Measurements from ENCODE around the gene INPP5A. TPM values are rescaled to one million over a fixed set of nuclear protein-coding genes. Genes with fewer than 3 reads are reported as not detected.
"Not testable (repeated sequence)": the region's sequence is repeated elsewhere in the genome, so short reads cannot be mapped to it uniquely, and the experiment has no call there.

Gene INPP5A, protein sequence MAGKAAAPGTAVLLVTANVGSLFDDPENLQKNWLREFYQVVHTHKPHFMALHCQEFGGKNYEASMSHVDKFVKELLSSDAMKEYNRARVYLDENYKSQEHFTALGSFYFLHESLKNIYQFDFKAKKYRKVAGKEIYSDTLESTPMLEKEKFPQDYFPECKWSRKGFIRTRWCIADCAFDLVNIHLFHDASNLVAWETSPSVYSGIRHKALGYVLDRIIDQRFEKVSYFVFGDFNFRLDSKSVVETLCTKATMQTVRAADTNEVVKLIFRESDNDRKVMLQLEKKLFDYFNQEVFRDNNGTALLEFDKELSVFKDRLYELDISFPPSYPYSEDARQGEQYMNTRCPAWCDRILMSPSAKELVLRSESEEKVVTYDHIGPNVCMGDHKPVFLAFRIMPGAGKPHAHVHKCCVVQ
- 18.1 and 24.4 TPM in 2 replicates for total RNA-seq

DNA sequence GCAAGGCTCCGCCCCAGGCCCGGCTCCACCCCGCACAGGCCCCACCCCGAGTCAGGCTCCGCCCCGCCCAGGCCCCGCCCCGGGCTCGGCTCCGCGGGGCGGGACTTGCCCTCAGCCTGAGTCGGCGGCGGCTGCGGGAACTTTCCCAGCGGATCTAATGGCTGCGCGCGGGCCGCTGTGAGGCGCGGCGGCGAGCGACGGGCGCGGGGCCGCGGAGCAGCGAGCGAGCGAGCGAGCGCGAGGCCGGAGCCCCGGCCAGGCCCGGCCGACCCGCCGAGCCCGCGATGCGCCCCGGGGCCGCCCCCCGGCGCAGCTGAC is at the start of gene INPP5A:
Gene INPP5A (plus strand): TSS at position 104 of the 318 bp plus-strand sequence. CDS start 310 bp downstream, outside the sequence.
- DNase-seq (ENCODE audit: low read depth in 2 of 2) = no peak

DNA sequence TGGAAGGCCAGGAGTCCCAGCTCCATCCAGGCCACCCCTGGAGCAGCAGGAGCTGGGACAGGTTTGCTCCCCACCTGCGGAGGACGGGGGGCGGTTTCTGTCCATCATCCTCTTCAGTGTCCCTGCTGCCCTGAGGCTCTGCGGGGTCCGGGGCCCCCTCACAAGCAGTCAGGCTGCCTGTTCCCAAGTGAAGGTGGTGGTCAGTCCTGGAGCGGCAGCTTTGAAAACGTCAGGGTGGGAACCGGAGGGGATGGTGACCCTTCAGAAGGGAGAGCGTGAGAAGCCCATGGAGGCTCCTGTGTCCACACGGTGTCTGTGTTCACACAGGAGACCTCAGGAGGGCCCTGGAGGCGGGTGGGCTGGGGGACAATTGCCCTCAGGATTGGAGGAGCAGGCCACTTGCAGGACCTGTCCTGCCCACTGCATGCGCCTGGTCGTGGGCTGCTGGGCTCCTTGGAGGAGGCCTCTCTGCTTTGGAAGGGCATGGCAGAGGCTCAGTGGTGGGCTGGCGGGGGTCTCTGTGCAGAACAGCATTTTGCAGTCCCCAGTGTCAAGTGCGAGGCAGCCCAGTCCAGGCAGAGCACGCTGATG is 49.3 kb upstream of the INPP5A start:
- no peak for DNase-seq (ENCODE audit: low read depth in 2 of 2)

DNA sequence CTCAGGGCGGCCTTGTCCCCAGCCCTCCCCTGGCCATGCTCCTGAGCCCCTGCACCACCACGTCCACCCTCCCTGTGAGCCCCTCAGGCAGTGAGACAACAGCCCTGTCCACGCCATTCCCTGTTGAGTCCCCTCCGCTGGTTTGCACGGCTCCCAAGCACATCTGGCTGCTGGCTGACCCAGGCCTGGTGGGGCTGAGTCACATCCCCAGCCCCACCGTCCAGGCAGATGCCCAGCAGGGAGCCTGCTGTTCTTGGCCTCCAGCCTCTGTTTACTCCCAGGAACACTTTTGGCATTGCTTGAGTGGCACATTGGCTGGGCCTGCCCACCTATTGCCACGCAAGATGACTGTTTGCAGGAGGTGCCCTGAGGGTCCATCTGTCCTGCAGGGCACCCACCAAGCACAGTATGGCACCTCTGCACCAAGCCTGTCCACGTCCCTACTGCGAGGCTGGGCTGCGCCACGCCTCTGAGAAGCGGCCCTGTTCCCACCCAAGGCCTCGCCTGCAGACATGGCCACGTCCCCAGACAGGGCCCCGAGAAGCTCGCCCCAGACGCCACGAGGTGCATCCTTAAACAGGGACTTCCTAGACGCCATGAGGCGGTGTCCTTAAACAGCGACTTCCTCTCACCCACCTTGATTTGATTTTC is 48.4 kb upstream of the INPP5A start:
- DNase-seq (ENCODE audit: low read depth in 2 of 2) = no peak

DNA sequence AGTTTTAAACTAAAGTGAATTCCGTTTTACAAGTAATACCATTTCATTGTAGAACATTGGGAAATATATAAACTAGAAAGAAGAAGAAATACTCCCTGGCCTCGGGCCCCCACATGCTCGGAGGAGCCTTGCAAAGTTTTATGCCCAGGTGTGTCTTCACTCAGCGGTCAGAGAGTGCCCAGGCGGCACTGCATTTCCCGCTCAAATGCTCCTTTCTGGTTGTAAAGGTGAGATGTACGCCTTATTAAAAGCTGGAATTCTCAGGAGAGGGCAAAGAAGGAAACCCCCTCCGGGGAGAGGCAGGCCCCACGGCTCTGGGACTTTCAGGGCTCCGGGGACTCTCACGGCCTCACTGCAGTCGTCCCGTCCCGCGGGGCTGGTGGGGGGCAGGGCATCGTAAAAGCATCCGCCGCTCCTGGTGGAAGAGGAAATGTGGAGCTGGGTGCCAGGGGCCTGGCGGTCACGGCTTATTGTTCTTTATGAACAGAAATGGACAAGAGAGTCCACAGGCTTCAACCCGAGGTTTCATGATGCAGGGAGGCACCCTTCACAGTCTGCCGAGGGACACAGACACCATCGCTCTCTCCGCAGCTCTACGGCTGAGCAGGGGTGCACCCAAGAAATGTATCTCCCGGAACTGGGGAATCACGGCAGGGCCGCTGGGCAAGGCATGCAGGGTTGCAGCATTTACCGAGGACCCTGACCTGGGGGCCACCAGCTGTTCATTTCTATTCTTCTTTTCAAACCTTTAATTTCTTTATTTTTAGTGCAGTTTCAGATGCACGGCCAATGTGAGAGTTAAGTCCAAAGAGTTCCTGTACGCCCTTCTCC is 47.7 kb upstream of the INPP5A start:
- DNase-seq (ENCODE audit: low read depth in 2 of 2) = no peak

DNA sequence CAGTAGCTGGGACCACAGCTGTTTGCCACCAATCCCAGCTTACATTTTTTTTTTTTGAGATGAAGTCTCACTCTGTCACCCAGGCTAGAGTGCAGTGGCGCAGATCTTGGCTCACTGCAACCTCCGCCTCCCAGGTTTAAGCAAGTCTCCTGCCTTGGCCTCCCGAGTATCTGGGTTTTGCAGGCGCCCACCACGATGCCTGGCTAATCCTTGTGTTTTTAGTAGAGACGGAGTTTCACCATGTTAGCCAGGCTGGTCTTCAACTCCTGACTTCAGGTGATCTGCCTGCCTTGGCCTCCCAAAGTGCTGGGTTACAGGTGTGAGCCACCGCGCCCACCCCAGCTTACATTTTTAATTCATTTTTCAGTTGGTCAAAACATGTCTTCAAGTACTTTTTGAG is 46.1 kb upstream of the INPP5A start:
- not testable (repeated sequence) for DNase-seq (ENCODE audit: low read depth in 2 of 2)

DNA sequence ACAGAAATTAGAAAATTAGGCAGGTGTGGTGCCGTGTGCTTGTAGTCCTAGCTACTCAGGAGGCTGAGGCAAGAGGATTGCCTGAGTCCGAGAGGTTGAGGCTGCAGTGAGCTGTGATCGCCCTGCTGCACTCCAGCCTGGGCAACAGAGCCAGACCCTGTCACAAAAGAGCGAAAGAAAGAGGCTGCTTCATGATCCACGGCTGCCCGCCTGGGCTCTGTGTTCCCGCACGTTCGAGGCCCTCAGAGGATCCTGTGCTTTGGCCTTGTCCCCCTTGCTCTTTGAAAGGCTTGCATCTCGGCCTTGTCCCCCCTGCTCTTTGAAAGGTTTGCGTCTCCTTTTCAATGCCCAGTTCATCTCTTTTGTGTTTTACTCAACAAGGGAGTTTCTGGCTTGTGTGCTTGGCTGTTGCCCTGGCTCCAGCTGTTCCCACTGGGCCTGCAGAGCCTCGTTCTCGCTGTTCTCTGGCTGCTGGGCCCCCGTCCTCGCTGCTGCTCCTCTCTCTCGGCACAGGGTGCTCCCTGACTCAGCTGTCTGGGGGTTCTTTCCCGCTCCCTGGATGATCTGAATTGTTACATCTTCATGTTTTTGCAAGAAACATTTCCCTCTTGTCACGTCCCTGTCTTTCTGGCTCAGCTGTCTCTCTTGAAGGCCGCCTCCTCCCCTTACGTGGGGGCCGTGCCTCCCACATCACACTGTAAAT is 45.1 kb upstream of the INPP5A start:
- DNase-seq (ENCODE audit: low read depth in 2 of 2) = no peak

DNA sequence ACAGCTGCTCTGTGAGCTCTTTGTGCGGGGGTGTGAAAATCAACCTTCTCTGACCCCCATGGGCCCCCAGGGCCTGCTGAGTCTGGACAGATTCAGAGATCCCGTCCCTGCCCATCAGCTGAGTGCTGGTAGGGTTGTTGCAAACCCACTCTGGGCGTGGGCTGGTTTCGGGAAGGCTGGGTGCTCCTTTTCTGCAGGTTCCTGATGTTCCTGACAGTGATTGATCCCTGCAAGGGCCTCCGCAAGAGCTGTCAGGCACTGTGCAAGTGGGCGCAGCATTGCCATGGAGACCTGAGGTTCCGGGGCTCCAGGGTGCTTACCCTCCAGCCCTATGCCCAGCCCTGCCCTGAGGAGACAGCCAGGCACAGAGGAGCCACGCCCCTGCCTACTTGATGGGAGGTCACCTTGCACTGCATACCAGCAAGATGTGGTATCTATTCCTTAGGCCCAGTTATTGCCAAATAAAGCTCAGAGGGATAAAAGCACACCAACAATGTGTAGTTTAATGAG is 44.3 kb upstream of the INPP5A start:
- no peak for DNase-seq (ENCODE audit: low read depth in 2 of 2)

DNA sequence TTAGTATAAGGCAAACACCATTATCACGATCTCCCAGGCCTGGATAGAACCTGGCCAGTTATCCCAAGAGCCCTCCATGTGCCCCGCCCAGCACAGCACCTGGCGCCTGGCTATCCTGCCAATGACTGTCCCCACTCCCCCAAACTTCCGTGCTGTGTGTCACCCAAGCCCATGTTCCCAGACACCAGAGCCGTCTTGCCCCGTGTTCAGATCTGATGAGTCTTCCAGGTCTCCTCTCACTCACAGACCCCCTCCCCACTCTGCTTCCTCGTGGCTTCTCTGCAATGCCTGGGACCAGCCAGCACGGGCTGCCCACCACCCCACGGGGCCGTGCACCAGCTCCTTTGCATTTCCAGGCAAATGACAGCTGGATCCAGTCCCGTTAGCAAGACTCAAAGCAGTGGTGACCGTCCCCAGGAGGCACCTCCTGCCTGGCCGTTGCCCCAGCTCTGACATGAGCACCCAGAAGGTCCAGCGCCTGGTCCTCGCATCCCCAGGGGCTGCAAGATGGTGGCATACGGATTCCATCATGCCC is 43.8 kb upstream of the INPP5A start:
- DNase-seq (ENCODE audit: low read depth in 2 of 2) = no peak

DNA sequence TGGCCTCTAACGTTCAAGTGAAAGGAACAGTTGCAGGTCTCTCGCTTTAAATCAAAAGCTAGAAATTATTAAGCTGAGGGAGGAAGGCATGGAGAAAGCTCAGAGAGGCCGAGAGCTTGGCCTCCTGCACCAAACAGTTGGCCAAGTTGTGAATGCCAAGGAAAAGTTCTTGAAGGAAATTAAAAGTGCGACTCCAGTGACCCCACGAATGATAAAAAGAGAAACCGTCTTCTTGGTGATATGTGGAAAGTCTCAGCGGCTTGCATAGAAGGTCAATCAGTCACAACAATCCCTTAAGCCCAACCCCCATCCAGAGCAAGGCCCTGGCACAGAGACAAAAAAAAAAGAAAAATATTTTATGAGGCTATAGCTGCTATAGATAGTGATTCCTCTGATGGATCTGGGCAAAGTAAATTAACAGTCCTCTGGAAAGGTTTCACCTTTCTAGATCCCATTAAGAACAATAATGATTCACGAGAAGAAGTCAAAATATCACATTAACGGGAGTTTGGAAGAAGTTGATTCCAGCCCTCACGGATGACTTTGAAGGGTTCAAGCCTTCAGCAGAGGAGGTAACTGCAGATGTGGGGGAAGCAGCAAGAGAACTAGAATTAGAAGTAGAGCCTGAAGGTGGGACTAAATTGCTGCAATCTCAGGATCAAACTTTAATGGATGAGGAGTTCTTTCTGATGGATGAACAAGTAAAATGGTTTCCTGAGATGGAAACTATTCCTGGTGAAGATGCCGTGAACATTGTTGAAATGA is 42.5 kb upstream of the INPP5A start:
- DNase-seq (ENCODE audit: low read depth in 2 of 2) = no peak

DNA sequence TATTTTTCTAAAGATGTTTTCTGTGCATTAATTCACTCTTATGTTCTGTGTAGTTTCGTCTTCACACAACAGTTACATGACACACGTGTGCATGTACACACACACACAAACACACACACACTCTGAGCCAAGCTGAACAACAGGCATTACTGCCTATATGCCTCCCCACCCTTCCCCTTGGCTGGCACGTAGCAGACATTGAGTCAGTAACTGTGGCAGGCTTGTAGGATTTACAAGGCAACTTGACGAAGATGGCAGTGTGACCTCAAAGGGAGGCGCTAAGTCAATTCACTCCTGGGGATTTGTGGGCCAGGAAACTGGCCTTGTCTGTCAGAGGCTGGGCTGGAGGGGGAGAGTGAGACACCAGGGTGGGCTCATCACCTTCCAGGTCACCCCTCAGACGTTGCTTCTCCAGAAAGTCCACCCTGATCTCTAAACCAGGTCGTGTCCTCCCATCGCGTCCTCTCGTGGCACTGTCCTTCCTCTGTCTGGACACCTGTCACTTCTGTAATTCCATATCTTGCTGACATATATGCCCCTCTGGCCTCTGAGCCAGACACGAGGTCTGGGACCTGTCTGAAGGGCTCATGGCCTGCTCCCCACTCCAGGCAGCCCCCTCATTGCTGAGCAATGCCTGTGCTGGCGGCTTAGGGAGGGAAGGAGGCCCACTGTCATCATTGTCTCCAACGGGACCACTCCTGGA is 41.1 kb upstream of the INPP5A start:
- no peak for DNase-seq (ENCODE audit: low read depth in 2 of 2)

DNA sequence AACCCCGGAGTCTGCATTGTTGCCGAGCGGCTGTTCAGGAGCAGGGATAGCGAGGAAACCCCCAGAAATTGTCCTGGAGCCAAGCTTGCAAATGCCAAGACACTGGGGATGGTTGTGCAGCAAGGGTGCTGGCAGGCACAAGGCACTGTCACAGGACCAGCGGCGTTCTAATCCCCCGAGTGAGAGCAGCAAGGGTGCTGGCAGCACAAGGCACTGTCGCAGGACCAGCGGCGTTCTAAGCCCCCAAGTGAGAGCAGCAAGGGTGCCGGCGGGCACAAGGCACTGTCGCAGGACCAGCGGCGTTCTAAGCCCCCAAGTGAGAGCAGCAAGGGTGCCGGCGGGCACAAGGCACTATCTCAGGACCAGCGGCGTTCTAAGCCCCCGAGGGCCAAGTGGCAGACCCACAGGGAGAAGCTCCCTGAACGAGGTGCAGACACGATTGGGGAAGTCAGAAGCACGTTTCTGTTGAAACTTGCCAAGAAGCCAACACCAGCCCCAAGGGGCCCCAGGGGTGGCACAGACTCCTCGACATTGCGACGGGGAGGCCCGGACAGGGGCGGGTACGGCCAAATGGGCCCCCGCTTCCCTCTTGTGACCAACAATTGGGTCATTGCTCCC is 40.4 kb upstream of the INPP5A start:
- no peak for DNase-seq (ENCODE audit: low read depth in 2 of 2)

DNA sequence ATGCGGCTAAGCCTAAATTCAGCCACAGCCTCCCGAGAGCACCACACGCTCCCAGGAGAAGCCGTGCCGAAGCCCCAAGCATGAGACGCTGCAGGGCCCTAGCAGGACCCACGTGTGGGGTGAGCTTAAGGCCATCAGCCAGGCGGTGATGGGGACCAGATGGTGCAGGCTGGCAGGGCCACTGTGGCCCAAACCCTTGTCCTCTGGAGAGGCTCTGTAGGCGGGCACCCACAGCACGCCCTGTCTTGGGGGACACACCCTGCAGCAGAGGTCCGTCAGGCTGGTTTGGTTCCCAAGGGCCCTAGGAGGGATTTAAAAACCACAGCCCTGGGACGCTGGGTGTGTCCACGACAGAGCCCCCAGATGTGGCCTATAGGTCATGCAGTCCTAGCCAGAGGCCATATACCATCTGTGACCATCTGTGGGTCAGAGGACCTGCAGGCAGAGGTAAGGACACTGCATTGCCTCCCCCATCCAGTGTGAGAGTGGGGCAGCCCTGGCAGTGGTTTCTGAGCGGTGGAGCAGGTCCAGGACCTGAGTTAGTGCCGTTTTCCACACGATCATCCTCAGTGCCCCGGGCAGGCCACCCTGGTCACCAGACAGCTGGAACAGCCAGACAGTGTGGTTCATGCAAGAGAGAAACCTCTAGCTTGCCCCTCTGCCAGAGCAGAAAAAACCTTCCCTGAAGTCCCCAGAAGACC is 39.6 kb upstream of the INPP5A start:
- DNase-seq (ENCODE audit: low read depth in 2 of 2) = no peak

DNA sequence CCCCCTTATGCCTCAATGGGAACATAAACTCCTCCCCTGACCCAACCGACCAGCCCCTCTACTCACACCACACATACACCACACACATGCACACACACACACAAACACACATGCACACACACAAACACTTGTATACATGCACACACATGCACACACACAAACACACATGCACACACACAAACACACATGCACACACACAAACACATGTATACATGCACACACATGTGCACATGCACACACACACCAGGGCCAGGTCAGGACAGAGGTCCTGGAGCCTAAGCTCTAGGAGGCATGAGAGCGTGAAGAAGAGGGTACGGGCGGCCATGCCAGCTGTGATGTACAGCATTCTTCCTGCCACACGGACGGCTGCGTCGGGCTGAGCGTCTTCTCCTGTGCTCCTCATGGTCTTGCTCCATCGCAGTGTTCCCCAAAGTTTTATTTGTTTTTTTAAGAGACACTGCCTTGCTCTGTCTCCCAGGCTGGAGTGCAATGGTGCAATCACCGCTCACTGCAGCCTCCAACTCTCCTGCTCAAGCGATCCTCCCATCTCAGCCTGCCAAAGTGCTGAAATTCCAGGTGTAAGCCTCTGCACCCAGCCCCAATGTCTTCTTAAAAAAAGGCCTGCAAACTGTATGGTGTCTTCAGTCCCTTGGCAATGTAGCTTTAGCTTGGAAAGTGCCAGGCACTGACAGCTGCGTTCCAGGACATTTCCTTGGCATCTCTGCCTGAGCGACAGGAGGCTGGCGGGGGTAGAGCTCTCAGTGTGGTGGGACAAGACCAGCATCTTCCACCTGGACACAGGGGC is 38.8 kb upstream of the INPP5A start:
- DNase-seq (ENCODE audit: low read depth in 2 of 2) = no peak

DNA sequence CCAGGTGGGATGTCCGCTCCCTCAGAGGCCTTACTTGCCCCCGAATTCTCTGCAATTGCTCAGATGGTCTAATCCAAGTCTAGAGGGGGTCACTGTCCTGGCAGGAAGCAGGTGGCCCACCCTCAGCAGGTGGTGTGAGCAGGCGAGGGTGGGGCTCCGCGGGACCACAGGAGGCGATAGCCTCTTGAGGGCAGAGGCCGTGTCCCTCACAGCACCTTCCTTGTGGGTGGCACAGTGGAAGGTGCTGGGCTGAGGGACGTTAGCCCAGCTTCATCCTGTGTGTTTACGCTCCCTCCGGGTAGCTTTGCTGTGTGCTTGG is 38.3 kb upstream of the INPP5A start:
- no peak for DNase-seq (ENCODE audit: low read depth in 2 of 2)

DNA sequence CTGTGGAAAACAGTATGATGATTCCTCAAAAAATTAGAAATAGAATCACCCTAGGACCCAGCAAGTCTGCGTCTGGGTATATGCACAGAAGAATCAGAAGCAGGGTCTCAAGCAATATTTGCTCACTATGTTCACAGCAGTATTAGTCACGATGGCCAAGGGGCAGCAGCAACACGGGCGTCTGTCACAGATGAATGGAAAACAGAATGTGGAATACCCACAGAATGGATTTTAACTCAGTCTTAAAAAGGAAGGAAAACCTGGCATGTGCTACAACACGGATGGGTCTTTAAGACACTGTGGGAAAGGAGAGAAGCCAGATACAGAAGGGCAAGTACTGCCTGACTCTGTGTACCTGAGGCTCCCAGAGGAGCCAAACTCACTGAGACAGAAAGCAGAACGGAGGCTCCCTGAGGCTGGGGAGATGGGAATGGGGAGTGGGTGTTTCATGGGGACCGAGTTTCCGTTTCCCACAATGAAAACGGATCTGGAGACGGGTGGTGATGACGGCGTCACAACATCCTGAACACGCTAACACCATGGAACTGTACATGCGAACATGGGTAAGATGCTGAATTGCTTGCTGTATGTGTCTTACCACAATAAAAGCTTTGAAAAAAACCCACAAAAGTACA is 36.7 kb upstream of the INPP5A start:
- no peak for DNase-seq (ENCODE audit: low read depth in 2 of 2)

DNA sequence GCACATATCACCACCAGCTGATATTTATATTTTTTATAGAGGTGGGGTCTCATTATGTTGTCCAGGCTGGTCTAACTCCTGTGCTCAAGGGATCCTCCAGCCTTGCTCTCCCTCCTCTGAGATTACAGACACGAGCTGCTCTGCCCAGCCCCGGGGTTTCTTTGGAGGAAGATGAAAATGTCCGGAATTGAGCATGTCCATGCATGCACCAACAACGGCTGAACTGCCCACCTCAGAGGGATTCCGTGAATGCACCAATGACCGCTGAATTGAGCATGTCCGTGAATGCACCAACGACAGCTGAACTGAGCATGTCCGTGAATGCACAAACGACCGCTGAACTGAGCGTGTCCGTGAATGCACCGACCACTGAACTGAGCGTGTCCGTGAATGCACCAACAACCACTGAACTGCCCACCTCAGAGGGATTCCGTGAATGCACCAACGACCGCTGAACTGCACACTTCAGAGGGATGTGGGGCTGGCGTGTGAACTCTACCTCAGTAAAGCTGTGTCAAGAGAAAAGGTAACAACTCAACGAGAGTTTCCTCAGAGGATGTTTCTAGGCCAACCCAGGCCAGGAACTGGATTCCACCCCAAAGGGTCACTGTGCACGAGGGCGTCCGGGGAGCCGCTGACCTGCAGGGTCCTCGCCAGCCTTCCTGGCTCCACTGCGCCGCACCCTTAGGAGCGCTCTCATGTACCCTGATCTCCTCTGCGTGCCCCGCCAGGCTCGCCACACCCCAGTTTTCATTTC is 34.9 kb upstream of the INPP5A start:
- DNase-seq (ENCODE audit: low read depth in 2 of 2) = no peak

Measured in lung microvascular endothelial cell (primary cell).